Measurements from ENCODE around the gene RNF130.

RNF130 gene

GRCh38 chr5:179912951-179913350, 158.6 kb downstream of the RNF130 start:
- DNase-seq, result no peak

GRCh38 chr5:179912386-179912785, 159.2 kb downstream of the RNF130 start:
- DNase-seq, result no peak

- DNase-seq, result no peak
Measured at GRCh38 chr5:179909224-179909623, 162.3 kb downstream of the RNF130 start.

GRCh38 chr5:179908528-179908927, 163.0 kb downstream of the RNF130 start:
- DNase-seq, result no peak

GRCh38 chr5:179907556-179908324, 163.8 kb downstream of the RNF130 start, which contains the start of gene TBC1D9B:
Gene TBC1D9B (minus strand): TSS chr5:179907897. CDS start chr5:179907821, 76 bp downstream.
- DNase-seq, result no peak

GRCh38 chr5:179906795-179907555, 164.6 kb downstream of the RNF130 start:
- no peak for DNase-seq

GRCh38 chr5:179906294-179906794, 165.2 kb downstream of the RNF130 start:
- DNase-seq, result no peak

GRCh38 chr5:179905161-179905560, 166.4 kb downstream of the RNF130 start:
- DNase-seq, result no peak
